HL-60/S4 (cell line): ENCODE results near the gene SPINT2.
"Not testable (repeated sequence)": the region's sequence is repeated elsewhere in the genome, so short reads cannot be mapped to it uniquely, and the experiment has no call there.

Experiments used
- in situ Hi-C: fragments of 300-500 bp; cut with MboI; formaldehyde crosslinking; loops from 2 replicates; pipeline ENCODE4 v1.14.3; 2022; ENCODE audit warnings: low sequenced_read_pairs

Gene SPINT2

DNA sequence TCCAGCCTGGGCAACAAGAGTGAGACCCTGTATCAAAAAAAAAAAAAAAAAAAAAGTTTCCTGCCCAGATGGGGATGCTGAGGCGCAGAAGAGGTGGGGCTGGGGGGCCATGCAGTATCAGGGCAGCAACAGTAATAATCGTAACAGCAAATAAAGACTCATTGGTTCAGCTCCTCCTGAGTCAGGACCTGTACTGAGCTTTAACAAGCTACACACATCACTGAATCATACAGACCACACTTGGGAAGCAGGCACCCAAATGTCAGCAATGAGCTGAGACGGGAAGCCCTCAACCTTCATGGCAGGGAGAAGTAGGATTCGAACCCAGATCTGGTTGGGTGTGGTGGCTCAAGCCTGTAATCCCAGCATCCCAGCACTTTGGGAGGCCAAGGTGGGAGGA is 29.8 kb upstream of the SPINT2 start:
- in situ Hi-C loops = loop anchor here (5.0 to 25.0 kb wide), 3 partner anchors 98 to 703 kb away; partner anchors contain the start of genes MRPS12, SARS2, SIPA1L3 and WDR87

DNA sequence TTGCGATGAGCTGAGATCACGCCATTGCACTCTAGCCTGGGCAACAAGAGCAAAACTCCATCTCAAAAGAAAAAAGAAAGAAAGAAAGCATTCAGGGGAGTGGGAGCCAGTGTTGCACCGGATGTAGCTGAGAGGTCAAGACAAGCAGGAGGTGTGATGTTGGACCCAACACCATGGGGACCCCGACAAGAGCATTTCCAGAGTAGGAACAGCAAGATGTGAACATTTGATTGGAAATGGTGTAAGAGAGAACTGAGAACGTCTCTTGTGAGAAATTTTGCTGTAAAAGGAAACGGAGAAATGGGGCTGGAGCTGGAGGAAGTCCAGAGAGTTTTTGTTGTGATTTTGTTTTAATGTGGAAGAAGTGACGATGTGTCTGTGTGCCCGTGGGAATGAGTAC is 24.6 kb upstream of the SPINT2 start:
- in situ Hi-C loops = loop anchor here (5.0 to 25.0 kb wide), 3 partner anchors 92 to 697 kb away; partner anchors contain the start of genes MRPS12, SARS2, SIPA1L3 and WDR87

DNA sequence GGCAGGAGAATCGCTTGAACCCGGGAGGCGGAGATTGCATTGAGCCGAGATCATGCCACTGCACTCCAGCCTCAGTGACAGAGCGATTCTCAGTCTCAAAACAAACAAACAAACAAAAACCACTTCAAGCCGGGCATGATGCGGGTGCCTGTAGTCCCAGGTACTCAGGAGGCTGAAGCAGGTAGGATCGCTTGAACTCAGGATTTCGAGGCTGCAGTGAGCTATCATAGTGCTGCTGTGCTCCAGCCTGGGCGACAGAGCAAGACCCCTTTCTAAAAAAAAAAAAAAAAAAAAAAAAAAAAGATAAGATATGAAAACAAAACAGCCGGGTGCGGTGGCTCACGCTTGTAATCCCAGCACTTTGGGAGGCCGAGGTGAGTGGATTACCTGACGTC is 21.1 kb upstream of the SPINT2 start:
- in situ Hi-C loops = loop anchor here (25.0 kb wide), 1 partner anchor 694 kb away; the partner anchor contains the start of genes MRPS12 and SARS2

DNA sequence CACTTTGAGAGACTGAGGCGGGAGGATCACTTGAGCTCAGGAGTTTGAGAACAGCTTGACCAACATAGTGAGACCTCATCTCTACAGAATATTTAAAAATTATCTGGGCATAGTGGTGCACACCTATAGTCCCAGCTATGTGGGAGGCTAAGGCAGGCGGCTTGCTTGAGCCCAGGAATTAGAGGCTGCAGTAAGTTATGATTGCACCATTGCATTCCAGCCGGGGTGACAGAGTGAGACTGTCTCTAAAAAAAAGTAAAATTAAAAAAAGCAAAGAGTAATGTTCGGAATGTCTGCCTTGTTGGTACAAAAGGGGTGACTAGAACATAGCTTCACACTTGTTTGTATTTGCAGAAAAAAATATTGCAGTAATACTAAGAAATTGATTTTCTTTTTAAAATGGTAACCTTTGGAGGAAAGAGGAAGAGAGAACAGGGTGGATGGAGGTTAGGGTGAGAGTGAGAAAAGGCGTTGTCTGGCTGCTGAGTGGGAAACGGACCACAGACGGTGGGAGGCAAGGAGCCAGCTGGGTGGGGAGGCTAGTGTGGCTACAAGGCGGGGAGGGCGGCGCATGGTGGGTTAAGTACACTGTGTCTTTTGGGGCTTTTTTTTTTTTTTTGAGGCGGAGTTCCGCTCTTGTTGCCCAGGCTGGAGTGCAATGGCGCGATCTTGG is 18.4 kb upstream of the SPINT2 start:
- in situ Hi-C loops = loop anchor here (25.0 kb wide), 1 partner anchor 691 kb away; the partner anchor contains the start of genes MRPS12 and SARS2

DNA sequence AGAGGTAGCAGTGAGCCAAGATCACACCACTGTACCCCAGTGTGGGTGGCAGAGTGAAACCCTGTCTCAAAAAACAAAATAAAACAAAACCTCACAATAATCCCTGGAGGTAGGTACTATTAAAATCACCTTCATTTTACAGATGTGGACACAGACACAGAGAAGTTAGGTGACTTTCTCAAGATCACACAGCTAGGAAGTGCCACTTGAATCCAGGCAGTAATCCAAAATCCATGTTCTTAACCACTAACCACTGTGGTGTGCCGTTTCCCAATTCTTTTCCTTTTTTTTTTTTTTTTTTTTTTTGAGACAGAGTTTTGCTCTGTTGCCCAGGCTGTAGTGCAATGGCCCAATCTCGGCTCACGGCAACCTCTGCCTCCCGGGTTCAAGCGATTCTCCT is 17.2 kb upstream of the SPINT2 start:
- in situ Hi-C loops = loop anchor here (25.0 kb wide), 1 partner anchor 690 kb away; the partner anchor contains the start of genes MRPS12 and SARS2

DNA sequence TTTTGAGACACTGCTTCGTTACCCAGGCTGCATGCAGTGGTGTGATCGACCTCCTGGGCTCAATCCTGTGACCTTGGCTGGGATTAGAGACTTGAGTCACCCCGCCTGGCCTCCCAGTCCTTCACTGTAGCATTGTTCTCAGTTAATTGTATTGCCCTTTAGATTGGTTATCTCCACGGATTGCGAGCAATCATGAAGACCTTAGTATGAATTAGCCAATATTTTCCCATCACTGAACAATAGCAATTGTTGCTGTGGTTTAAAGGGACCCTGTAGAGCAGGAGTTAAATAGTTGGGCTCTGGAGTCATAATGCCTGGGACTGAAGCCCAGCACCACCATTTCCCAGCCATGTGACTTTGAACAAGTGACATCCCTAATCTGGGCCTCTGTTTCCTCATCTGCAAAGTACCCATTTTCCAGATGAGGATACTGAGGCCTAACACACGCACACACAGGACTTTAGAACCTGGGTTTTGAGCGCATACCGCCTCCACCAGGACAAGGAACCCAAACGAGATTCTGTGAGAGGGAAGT is 16.6 kb upstream of the SPINT2 start:
- in situ Hi-C loops = loop anchor here (25.0 kb wide), 1 partner anchor 690 kb away; the partner anchor contains the start of genes MRPS12 and SARS2

DNA sequence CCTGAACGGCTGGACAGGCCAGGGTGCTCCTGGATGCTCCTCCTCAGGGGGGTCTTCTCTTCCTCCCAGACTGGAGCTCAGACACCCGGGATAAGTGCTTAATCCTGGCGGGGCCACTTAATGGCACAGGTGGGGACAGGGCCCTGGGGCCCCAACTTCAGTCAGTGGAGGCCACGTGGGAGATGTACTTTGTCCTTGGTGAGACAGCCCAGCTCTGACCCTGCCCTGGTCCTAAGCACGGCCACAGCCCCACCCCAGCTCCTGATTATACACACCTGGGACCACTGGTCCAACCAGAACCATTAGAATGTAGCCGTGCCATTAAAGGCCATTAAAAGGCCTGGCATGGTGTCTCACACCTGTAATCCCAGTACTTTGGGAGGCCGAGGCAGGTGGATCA is 16.0 kb upstream of the SPINT2 start:
- in situ Hi-C loops = loop anchor here (25.0 kb wide), 1 partner anchor 689 kb away; the partner anchor contains the start of genes MRPS12 and SARS2

DNA sequence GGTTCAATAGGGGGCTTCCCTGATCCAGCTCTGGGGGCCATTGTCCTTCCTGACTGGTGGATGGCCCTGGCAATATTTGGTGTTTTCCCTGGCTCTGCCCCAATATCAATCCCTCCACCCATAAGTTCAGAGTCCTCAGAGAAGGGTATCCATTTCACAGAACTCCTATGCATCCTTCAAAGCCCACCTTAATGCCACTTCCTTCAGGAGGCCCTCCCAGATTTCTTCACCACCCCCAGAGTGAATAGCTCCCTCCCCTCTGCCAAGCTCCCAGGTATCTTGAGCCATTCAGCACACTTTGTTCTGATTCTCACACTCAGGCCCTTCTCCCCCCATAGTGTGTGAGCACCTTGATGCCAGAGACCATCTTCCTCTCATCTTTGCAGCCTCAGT is 13.9 kb upstream of the SPINT2 start:
- in situ Hi-C loops = no loop called here

DNA sequence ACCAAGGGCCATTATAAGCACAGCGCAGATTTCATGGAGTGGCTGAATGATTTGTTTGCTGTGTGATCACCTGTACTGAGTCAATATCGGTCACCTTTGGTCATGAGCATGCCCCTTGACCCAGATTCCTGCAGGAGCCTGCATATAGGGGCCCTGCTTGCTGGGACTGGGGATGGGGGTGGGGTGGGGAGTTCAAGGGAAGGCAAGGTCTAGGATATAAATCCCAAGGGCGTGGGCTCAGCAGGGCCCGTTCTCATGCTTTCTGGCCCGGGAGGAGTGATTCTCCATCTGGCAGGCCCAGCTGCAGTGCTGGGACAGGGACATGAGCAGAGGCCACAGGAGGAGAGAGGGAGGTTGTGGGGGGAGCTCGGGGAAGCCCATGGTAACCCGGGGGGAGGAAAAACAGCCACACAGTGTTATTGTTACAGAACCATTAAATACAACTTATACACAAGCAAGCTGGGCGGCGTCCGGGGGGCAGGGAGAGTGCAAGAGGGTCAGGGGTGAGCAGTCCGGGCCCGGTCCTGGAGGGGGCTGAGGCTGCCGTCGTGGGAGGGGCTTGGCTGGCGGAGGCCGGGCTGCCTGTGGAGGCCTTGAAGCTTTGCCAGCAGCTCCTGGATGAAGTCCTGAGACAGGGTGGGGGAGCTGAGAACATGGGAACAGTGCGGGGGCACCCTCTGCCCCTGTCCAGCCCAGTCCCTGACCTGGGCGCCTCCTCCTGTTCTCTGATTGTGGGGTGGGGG is 13.4 kb upstream of the SPINT2 start:
- in situ Hi-C loops = no loop called here

DNA sequence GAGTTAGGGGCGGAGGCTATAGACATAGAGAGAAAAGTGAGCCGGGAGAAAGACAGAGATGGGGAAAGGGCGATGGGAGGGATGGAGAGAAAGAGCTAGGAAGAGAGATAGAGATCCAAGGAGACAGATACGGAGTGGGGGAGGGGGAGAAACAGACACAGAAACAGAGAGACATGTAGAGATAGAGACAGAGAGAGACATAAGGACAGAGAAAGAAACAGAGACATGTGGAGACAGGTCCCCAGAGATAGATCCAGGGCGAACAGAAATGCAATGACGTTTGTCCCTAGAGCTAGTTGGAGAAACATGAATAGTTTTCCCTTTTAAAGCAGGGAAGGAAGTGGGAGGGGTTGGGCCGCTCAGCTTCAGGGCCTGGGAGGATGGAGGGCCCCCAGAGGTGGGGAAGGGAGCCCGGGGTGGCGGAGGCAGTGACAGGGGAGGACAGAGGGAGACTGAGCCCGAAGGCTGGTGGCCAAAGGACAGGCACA is 12.8 kb upstream of the SPINT2 start:
- in situ Hi-C loops = no loop called here

DNA sequence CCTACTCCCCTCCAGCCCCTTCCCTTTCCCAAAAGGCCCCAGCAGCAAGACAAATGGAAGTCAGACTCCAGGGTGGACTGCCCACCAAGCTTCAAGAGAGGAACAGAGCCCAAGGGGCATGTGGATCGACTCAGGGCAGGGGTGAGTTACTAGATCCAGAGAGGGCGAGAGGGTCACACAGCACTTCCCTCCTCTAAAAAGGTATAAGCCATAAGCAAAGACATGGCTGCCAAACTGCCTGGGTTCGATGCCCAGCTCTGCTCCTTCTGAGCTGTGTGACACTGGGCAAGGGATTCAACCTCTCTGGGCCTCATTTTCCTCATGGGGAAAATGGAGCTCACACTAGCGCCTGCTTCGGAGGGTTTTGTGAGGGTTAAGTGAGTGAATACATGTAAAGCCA is 12.0 kb upstream of the SPINT2 start:
- in situ Hi-C loops = no loop called here

DNA sequence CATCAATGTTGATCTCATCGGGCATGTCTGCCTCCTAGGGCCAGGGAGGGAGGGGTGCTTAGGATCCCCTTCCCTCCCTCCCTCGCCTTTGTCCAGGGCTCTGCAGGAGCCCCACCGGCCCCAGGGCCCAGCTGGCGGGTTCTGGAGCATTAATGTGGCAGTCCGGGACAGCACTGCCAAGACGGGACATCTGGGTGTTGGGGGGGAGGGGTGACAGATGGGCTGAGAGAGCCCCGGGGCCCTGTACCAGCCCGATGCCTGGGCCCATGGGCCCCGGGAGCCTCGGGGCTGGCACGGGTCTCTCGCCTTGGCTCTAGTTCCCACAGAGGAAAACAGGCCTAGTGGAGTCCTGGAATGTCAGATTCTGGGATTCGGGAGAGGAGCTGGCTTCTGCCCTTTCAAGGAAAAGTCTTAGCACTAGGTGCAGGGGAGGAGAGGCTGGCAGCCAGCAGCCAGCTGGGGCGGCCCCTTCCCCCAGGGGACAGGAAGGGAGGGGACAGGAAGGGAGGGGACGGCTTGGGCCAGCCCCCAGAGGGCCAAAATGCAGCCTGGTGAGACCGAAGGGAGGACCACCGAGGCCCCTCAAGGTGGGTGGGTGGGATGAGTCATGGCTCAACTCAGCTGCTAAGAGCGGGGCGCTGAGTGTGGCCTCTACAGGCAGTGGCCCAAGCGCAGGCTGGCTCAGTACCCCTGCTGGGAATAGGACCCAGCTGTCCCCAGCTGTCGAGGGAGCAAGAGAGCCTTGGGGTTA is 11.3 kb upstream of the SPINT2 start:
- in situ Hi-C loops = no loop called here

DNA sequence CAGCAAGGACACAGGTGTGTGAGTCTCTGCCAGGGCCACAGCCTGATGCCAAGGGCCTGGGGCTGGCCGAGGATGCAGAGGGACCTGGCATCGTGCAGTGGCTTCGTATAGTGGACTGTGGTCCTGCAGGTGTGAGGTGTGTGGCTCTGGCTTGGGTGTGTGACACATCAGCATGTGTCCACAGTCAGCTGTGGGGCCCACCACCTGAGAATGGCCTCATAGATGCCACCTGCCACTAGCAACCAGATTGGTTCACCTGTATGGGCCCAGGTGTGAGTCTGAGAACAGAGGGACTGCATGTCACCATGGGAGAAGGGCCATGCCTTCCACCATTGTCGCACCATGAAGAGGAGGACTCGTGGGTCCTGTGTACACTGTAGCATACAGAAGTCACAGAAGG is 10.6 kb upstream of the SPINT2 start:
- in situ Hi-C loops = no loop called here

DNA sequence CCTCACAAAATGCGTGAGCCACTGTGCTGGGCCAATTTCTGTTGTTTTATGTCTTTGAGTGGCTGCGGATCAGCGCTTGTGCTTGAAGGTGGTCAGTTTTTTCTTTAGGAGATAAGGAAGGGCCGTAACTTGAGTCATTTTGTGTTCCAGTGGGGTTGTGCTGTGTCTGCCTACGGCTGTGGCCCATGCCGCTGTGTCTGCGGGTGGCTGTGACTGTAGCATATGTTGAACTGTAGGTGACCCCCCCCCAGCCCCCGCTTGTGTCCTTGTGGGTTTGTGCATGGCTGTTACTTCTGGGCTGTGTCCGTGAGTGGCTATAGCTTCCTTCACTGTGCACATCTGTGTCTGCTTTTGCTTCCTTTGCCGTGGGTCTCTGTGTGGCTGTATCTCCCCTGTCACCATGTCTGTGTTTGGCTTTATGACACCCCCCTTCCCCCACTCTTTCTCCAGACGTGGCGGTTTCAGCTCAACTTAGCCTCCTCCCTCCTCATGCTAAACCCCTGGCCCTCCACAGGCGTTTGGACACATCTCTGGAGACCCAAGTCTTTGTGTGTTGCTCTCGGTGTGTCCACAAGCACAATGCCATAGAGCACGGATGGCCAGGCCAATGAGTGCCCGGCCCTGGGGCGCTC is 8.9 kb upstream of the SPINT2 start:
- in situ Hi-C loops = no loop called here

DNA sequence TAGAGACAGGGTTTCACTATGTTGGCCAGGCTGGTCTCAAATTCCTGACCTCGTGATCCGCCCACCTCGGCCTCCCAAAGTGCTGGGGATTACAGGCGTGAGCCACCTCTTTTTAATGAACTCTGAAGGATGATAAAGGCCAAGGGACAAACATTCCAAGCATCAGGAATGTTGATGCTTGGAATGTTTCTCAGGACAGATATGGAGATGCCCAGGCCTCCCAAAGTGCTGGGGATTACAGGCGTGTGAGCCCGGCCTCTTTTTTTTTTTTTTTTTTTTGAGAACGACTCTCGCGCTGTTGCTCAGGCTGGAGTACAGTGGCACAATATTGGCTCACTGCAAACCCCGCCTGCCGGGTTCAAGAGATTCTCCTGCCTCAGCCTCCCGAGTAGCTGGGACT is 2.4 kb upstream of the SPINT2 start:
- in situ Hi-C loops = not testable (repeated sequence)

DNA sequence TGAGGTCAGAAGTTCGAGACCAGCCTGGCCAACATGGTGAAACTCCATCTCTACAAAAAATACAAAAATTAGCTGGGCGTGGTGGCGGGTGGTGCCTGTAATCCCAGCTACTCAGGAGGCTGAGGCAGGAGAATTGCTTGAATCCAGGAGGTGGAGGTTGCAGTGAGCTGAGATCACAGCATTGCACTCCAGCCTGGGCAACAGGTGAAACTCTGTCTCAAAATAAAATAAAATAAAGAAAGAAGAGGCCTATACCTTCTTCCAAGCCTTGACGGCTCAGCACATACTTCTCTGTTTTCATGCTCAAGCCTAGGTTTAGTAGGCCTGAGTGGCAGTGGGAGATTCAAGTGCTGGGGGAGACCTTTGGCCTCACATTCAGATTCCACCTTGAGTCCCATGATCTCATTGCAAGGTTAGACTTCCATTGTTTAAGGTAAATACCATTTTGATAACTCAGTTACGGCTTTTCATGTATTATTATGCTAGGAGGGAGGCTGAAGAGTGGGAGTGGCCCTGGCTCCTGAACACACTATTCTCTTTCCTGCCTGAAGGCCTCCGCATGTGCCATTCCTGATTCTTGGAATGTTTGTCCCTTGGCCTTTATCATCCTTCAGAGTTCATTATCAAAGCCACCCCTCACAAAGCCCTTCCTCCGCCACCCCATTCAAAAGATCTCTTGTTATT is 1.6 kb upstream of the SPINT2 start:
- in situ Hi-C loops = no loop called here

DNA sequence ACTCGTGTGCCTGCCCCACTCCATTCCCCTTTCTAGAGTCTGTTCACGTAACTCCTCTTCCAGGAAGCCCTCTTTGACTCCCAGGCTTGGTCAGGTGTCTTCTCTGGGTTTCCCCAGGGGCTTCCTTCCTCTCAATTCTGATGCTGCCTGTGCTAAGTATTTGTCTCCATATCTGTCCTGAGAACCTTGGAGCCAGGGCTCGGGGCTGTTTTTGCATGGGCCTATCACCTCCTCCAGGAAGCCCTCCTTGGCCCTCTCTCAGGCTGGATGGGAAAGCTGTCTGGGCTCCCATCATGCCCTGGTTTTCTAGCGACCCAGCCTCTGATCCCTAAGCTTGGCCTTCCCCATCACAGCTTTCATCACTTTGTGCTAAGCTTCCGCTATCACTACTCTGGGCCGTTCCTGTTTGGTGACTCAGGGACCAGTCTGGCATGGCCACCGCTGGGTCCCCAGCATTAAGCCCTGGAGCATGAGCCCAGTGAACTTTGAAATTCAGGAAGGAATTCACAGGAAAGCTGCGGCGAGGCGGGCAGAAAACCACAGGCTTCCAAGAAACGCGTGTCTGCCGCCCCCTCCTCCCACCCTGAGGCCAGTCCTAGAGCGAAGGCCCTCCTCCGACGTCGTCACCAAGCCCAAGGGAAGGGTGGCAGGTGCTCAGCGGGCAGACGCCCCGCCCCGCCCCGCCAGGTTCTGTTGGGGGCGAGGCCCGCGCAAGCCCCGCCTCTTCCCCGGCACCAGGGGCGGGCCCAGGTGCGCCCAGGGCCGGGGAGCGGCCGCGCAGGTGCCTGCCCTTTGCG is 486 bp upstream of the SPINT2 start:
- in situ Hi-C loops = no loop called here

DNA sequence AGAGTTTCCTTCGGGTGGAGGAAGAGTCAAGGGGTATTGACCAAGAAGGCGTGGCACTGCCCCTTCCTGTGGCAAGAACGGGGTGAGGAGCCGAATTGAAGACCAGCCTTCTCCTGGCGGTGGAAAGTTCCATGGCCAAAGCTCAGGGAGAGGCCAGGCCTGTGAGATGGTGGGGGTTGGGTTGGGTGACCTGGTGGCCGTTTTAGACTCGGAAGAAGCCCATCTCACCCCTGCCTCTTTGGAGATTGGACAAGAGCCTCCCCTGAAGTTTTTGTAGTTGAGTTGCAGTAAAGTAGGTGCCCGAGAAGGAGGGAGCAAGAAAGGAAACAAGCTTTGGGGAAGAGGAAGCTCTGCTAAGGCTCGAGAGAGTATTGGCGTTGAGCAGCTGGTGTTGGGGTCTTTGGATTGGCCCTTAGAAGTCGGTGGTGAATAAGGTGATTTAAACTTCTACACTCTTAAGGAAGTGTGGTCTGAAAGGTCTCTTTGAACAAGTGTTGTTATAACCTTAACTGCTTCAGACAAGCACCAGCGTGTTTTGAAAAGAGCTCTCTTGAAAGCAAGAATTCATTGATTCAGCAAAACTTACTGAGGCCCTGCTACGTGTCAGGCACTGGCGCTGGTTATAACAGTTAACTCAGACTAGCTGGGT is 964 bp downstream of the SPINT2 start:
- in situ Hi-C loops = no loop called here
